ENCODE data around the gene NUDT6. TPM values are rescaled to one million over a fixed set of nuclear protein-coding genes. Genes with fewer than 3 reads are reported as not detected.
A peak's percentile ranks its signal among the peaks of the same experiment; 100 is the strongest.

NUDT6 gene
- total RNA-seq, 1 experiment from 2014 or later = 11.4 TPM

DNA sequence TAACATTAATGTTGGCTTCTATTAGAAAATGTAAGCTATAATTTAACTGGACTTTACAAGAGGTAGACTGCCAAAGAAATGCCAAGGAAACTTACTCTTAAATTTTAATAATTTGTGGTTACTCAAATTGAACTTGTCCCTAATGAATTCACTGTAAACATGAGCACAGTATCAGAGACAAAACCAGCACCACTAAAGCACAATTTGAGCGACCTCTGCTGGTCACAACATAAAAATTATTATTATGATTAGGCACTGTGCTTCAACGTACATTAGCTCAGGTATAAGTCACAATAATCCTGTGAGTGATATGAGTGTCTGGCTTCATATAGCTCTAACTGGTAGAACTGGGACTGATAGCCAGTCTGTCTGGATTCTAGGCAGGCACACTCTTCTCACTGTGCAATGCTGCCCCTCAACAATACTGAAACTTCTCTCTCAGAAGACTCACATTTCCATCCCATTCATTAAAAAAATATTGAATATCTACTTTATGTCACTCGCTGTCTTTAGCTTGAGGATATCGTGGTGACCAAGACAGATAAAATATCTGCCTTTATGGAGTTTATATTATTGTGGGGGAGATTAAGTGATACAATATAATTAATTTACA is 8.0 kb downstream of the NUDT6 start:
- no peak for DNase-seq (ENCODE audit: low read depth)

DNA sequence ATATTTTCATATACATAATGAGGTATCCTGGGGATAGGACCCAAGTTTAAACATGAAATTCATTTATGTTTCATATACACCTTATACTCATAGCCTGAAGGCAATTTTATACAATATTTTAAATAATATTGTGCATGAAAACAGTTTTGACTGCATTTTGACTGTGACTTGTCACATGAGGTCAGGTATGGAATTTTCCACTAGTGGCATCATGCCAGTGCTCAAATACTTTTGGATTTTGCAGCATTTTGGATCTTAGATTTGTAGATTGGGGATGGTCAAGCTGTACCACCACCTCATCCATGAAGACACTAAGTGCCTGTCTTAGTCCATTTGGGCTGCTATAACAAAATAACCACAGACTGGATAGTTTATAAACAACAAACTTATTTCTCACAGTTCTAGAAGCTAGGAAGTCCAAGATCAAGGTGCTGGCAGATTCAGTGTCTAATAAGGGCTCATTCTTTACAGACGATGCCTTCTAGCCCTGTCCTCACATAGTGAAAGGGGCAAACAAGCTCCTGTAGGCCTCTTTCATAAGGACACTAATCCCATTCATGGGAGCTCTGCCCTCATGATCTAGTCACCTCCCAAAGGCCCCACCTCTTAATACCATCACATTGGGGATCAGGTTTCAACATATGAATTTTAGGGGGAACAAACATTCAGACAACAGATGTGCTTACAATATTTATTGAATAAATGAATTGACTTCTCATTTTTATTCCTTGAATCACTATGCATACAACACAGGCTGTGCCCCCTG is 9.4 kb downstream of the NUDT6 start:
- no peak for DNase-seq (ENCODE audit: low read depth)

DNA sequence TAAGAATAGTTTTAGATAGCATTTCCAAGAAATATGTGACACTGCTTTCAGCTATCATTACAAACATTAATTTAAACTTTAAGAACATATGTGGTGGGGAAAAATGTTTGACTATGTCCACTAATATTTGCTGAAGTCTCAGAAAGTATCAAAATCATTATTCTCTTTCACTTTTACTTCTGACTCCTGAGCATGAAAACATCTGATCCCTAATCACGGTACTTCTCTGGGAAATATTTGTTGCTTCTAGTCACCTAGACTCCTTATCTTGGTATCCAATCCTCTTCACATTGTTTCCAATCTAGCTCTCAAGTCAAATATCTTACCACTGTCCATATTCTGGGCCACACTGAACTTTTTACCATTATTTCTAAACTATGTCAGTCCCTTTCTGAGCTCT is 10.8 kb downstream of the NUDT6 start:
- DNase-seq (ENCODE audit: low read depth) = no peak

DNA sequence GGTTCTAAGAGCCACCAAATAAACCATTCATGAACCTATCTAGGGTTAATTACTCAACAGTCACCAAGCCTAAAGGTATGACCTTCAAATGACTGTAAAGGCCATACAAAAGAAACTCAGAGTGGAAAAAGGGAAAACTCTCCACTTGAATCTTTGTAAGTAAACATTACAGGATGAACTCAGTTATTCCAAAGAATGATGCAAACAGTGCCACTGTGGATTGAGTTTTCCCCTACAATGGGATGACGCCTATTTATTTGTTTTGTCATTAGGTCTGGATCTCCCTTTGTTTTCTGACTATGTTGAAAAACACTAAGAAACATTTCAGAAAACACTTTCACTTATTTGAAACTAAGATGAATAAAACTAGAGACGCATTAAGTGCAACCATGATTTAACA is 12.7 kb downstream of the NUDT6 start:
- DNase-seq (ENCODE audit: low read depth) = no peak

DNA sequence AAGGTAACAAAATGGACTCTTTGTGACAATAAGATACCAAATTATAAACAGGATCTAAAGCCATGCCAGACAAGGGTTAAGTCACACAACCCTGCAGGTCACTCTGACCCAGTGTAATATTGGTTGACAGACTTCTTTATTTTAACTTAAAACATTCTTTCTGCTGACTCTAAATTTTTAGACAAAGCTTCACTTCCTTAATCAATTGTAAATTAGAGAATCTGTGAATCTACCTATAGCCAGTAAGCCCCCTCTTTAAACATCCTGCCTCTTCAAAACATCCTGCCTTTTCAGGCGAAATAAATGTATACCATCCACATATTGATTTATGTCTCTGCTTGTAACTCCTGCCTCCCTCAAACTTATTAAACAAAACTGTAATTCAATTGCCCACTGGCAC is 14.2 kb downstream of the NUDT6 start:
- no peak for DNase-seq (ENCODE audit: low read depth)

DNA sequence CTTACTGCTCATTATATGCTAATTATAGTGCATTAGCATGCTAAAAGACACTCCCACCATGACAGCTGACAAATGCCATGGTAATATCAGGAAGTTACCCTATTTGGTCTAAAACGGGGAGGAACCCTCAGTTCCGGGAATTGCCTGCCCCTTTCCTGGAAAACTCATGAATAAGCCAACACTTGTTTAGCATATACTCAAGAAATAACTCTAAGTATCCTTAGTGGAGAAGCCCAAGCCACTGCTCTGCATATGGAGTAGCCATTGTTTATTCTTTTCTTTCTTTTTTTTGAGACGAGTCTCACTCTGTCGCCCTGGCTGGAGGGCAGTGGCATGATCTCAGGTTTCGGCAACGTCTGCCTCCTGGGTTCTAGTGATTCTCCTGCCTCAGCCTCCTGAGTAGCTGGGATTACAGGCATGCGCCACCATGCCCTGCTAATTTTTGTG is 15.5 kb downstream of the NUDT6 start:
- DNase-seq (ENCODE audit: low read depth) = no peak

DNA sequence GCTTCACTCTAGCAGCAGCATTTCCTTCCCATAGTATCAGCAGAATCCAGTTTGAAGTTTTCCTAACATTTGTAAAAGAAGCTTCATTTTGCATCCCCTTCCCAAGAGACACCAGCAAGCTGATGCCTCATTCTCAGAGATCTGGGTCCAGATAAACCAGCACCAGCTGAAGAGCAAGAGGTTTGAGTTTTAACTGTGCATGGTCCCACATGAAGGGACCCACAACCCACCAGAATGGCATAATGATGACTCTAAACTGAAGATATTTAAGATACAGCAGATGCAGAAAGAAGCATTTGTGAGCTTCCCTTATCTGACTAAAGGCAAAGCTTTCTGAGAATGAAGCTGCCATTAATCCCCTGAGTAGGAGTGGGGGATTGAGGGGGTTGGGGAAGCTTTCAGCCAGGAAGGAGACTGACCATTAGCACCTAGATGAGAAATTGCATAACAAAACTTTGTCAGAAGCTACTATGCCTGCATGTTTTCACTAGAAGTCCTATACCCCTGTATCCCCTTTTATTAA is 18.6 kb downstream of the NUDT6 start:
- no peak for DNase-seq (ENCODE audit: low read depth)

DNA sequence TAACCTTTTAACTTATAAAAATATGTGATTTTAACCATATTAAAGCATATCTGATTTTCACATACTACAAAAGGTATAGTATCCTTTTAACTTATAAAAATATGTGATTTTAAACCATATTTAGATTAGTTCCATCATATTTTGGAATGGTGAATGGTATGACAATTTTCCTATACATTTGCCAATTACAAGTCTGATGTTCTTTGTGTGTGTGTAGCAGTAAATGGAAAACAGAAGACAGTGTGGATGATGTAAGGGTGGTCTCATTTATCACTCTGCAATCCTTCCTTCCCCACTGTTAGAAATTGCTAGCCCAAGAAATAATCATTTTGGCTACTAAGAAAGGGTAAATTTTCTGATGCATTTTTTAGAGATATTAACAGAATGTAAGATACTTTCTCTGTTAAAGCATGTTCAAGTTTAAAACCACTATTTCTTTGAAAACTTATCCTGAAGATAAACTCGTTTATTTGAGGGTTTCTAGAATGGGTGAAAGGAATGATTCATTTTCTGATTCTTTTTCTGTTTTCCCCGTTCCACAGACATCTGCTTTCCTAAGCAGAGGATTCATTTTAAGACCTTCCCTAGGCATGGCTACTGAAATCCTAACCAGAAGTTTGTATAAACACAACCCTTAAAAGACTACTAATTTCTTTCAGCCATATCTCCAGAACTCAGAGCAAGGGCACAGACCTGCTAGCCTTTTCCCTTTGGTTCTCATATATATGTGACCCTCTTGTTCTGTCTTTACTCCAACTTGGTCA is 21.0 kb downstream of the NUDT6 start:
- DNase-seq (ENCODE audit: low read depth) = no peak

DNA sequence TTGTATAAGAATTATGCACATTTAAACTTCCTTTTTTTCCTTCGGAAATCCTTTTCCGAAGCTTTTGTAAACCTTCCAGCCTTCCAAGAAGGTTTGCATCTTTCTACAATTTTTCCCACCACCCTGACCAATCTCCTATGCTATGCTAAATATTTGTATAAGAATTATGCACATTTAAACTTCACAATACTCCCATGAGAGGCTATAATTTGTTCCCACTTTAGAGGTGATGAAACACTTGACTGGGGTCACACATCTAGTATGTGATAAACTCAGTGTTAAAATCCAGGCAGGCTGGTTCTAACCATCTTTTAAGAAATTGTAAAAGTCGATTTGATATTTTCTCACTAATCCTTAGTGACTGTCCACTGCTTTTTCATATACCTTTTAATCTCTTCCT is 22.1 kb downstream of the NUDT6 start:
- no peak for DNase-seq (ENCODE audit: low read depth)

DNA sequence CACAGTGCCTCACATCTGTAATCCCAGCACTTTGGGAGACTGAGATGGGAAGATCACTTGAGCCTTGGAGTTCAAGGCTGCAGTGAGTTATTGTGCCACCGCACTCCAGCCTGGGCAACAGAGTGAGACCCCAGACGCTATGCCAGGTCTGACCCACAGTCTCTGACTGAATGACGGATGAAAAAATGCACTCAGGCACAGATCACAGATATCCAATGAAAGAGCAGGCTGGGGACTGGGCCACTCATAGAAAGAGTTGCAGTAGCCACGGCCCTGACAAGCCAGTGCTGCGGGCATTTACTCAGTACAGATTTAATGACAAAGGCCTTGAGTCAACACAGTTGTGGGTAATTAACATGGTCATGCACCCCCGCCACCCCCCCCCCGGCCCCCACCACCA is 22.7 kb downstream of the NUDT6 start:
- DNase-seq (ENCODE audit: low read depth) = no peak

DNA sequence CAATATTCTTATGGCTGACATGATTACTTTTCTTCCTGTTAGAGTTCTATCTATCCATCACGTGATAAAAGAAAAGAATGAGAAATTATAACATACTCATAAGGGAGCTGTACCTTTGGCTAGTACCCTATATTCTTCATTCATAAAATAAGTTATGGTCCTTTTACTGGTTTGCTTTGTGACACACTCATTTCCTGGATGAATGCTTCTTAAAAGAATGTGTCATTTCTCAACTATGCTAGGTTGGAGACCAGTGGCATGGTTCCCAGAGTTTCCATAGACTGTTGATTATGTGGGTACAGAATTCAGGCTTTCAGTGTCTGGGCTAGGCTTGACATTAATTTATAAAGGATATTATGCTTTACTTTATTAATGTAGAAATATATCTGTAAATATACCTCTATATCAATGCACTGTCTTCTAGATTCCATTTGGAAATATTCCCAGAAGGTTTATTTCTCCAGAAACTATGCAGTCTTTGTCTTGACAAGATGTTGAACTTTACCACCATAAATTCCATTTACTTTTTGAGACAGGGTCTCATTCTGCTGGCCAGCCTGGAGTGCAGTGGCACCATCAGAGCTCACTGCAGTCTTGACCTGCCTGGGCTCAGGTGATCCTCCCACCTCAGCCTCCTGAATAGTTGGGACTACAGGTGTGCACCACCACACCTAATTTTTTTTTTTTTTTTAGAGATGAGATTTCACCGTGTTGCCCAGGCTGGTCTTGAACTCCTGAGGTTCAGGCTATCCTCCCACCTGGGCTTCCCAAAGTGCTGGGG is 23.8 kb downstream of the NUDT6 start:
- peak; percentile 80 for DNase-seq (ENCODE audit: low read depth)

DNA sequence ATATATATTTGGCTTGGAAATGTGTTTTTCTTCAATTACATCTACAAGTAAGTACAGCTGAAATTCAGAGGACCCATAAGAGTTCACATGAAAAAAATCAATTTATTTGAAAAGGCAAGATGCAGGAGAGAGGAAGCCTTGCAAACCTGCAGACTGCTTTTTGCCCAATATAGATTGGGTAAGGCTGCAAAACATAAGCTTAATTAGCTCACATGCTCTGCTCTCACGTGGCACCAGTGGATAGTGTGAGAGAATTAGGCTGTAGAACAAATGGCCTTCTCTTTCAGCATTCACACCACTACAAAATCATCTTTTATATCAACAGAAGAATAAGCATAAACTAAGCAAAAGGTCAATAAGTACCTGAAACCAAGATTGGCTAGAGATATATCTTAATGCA is 26.1 kb downstream of the NUDT6 start:
- no peak for DNase-seq (ENCODE audit: low read depth)

DNA sequence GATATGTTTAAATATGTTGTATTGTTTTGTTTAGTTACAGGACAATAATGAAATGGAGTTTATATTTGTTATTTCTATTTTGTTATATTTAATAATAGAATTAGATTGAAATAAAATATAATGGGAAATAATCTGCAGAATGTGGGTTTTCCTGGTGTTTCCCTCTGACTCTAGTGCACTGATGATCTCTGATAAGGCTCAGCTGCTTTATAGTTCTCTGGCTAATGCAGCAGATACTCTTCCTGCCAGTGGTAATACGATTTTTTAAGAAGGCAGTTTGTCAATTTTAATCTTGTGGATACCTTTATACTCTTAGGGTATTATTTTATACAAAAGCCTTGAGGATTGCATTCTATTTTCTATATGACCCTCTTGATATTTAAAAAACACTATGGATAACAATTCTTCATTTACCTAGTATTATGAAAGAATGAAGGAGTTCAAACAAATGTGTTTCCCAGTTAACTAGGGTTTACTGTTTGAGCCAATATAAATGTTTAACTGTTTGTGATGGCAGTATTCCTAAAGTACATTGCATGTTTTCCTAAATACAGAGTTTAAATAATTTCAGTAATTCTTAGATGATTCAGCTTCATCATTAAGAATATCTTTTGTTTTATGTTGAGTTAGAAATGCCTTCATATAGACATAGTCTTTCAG is 26.9 kb downstream of the NUDT6 start:
- DNase-seq (ENCODE audit: low read depth) = no peak

DNA sequence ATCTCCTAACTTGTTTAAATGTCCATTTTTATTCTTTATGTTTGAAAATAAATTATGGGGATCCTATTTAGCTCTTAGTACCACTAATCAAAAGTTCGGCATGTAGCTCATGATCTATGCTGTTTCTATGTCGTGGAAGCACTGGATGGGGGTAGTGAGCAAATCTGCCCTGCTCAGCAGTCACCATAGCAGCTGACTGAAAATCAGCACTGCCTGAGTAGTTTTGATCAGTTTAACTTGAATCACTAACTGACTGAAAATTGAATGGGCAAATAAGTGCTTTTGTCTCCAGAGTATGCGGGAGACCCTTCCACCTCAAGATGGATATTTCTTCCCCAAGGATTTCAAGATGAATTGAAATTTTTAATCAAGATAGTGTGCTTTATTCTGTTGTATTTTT is 27.6 kb downstream of the NUDT6 start:
- no peak for DNase-seq (ENCODE audit: low read depth)

DNA sequence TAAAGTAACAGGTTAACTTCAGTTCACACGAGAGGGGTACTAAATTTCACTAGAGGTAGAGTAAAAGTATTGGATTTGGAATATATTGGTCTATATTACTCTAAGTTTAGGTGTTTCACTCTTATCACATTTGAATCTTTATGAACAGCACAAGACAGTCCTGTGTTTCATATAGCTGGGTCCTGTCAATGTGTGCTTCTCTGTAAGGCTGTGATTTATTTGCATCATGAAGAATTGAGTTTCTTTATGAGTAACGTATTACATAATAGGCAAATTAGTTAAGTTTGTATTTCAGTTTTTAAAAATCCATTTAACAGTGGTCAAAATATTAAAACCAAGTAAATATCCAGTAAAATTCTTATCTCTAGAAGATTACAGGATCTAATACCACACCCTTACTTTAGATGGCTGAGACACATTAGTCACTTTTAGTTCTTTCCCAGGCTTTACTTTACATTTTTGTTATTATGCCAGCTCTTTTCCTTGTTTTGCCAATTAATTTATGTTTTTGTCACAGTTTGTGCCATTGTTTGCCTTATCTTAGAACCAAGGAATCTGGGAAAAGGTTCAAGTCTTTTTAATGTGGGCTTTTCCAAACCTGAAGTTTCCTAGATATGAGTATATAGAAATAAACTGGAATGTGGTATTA is 32.1 kb downstream of the NUDT6 start:
- no peak for DNase-seq (ENCODE audit: low read depth)

DNA sequence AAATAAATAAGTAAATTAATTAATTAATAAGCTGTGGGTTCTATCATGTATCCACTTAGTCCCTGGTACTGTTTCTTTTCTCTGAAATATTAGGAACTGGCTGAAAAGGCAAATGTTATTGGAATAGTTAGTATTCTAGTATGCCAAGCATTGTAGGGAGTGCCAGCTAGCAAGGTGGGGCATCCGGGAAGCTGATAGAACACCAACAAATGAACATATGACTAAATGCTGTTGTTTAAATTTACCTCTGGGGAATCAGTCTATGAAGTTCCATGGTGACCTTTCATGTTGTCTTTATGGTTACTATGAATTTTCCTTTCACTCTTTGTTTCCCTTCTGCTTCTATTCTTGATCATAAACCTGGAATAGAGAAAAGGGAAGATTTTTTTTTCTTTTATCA is 32.7 kb downstream of the NUDT6 start:
- no peak for DNase-seq (ENCODE audit: low read depth)

DNA sequence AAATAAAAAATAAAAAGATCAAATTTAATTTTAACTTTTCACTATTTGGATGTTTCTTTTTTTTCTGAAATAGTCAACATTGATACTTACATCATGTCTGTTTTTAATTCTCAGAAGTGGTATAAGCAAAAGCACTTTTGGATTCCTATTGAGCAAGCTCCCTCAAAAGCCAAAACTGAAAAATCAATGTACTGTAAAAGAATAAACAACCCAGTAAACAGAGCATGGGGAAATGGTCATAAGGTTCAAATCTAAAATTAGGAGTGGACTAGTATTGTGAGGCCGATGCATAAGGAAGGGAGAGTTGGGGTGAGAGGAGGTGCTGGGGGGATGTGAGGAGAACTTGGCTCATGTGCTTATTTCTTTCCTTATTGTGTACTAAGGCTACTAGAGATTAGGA is 37.9 kb downstream of the NUDT6 start:
- DNase-seq (ENCODE audit: low read depth) = no peak

DNA sequence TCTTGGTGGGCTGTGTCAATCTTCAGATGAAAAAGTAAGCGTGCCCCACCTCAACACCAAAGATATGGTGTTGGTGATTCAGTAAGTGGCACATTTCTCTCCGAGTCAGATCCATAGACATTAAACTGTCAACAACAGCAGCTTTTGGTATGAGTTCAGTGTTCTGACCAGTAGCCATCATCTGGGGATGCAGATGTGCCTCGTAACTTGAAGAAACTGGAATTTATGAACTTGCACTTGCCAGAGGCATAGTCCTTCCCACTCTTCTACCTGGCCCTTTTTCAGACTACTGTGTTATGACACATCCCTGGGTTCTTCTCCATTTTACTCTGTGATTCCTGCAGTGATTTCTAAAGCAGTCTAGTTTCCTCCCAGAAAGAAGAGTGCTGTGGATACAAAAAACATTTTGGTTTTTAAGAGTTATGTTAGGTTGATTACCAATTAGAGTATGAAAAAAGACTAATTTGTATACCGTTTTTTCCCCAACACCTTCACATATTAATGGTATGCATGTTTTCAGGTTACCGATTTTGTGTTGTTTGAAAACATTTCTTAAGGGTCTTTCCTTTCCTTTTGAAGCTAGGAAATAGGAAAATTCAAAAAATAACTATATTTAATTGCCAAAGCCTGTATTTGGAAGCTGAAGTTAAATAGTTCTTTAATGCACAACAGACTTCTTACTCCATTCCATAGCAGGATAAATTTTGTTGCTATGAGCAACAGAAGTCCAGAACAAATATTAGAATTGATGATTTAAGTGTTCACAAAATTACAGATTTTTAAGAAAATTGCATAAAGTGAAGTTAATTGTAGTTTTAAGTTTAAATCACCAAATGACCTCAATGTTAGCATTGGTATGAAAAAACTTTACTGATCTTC is 39.3 kb downstream of the NUDT6 start:
- no peak for DNase-seq (ENCODE audit: low read depth)

DNA sequence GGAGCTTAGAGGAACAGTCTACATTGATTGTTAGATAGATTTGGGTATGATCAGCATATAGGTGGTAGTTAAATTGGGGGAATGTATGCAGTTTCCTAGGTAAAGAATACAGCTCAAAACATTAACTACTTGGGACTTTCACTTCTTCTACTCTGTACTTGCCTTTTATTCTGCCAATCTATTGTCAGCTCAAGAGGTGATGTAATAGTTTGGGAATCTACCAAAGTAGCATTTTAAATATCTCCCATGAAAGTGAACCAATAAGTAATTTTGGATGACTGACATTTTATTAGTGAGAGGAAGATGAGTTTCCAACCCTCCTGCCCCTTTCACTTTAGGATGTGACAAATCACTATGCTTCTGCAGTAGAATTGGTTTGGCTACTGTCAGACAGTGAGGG is 43.4 kb downstream of the NUDT6 start:
- DNase-seq (ENCODE audit: low read depth) = no peak

DNA sequence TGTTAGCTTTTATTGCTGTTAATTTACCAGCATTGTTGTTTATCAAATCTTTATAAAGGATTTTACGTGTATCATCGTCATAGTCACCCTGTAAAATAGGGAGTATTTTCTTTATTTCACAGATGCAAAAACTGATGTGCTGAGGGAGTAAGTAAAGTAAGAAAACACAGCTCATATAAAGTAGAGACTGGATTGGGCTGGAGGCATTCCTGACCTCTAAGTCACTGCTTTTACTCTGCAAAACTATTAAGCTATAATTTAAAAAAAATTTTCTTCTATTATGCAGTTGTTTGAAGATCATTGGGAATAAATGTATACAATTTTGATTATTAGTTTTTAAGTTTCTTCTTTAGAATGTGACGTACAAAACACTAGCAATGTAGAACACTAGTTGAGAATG is 45.9 kb downstream of the NUDT6 start:
- DNase-seq (ENCODE audit: low read depth) = no peak
